GM19035 (cell line): ENCODE data around the gene ZRANB3.
"Not testable (repeated sequence)": the region's sequence is repeated elsewhere in the genome, so short reads cannot be mapped to it uniquely, and the experiment has no call there.

Experiments used
- ATAC-seq: cut with Tn5 transposase; IDR thresholded peaks from one replicate; pipeline ENCODE4 v1.9.1; 2021; ENCODE audit not compliant: unreplicated experiment

Gene ZRANB3

DNA sequence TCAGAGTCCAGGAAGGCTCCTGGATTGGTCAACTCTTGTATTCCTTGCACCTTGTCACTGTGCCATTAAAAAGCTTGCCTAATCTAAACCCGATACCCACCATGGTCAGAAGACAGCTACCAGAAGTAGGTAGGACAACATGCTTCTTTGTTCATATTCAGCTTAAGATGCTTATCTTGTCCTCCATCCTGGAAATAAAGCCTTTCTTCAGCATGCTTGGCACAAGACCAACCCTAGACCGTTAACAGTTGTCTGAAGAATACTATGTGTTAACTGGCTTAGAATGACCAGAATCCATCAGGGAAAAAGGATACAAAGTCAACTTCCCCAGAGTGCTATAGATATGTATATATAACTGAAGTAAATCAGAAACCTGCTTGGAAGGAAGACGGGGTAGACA is 193.9 kb downstream of the ZRANB3 start:
- ATAC-seq: no peak

DNA sequence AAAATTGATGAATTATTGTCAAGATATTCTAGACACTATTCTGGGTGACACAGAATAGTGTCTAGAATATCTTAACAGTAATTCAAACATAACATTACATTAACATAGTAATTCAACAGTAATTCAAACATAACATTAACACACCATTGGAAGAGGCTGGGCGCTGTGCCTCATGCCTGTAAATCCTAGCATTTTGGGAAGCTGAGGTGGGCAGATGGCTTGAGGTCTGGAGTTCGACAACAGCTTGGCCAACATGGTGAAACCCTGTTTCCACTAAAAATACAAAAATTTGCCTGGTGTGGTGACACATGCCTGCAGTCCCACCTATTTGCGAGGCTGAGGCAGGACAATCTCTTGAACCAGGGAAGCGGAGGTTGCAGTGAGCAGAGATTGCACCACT is 195.8 kb downstream of the ZRANB3 start:
- ATAC-seq: no peak

- no peak for ATAC-seq
These were observed 203.9 kb downstream of the ZRANB3 start for GRCh38 chr2:135327146-135327545.

DNA sequence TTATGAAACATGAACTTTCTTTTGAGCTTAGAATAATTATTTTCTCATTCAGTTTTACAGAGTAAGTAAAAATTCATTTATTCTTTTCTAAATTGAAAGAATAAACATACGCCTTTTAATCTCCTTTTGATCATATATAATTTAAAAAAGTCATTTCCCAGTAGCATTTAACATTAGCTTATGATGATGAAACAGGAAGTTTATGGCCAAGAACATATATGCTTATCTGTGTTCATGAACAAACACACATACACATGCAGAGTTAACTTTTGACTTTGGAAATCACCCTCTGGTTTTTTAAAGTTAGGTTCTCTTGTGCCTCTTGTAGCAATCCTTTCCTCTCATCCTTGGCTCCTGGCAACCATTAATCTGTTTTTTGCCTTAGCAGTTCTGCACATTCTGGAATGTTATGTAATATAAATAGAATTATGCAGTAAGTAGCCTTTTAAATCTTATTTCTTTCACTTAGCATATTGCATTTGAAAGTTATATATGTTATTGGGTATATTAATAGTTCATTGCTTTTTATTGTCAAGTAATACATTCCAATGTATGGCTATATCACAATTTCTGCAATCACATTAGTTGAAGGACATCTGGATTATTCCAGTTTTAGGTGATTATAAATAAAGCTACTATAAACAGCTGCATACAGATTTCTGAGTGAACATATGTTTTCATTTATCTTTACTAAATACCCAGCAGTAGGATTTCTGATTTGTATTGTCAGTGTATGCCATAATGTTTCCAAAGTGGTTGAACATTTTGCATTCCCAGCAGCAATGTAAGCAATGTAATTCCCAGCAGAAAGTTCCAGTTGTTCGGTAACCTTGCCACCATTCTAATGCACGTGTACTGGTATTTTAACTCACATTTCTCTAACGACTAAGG is 210.3 kb downstream of the ZRANB3 start:
- no peak for ATAC-seq

DNA sequence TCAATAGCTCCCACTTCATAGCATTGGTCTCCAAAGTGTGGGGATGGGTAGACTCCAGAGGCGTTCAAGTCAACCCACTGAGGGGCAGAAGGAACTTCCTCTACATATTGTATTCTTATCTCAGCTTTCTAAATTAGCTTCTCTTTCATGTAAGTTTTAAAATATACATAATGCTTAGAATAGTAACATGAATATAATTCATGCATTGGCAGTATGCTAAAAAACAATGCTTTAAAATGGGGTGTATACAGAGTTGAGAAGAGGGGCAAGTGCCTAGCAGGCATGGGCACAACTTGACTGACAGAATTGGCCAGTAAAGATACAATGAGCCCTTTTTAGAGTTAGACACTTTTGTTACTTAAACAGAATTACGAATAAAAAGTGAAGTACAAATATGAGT is 212.2 kb downstream of the ZRANB3 start:
- ATAC-seq: no peak

GRCh38 chr2:135317375-135317774 is 213.6 kb downstream of the ZRANB3 start:
- no peak for ATAC-seq

GRCh38 chr2:135311962-135312361 is 219.1 kb downstream of the ZRANB3 start:
- ATAC-seq: no peak

DNA sequence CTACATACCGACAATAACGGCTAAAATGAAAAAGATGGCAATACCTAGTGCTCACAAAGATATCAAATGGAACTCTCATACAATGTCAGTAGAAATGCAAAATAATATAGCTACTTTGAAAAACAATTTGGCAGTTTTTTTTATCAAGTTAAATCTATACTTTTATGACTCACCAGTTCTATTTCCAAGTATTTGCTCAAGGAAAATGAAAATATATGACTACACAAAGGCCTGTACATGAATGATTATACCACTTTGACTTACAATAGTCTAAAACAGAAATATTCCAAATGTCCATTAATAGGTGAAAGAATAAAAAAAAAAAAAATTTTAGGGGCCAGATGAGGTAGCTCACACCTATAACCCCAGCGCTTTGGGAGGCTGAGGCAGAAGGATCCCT is 219.8 kb downstream of the ZRANB3 start:
- ATAC-seq: no peak

DNA sequence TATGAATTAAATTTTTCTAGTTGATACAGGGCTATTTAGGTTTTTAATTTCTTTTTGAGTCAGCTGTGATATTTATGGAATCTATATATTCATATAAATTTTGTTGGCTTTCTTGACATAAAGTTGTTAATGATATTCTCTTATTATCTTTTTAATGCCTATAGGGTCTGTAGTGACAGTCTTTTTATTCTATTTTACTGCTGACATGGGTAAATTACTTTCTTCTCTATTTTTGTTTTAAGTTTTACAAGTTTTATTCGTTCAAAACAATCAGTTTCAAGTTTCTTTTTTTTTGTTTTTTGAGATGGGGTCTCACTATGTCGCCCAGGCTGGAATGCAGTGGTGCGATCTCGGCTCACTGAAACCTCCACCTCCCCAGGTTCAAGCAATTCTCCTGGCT is 226.3 kb downstream of the ZRANB3 start:
- no peak for ATAC-seq

- ATAC-seq: no peak
These were observed 231.3 kb downstream of the ZRANB3 start for GRCh38 chr2:135299658-135300244.

GRCh38 chr2:135299165-135299564 is 231.9 kb downstream of the ZRANB3 start:
- no peak for ATAC-seq

DNA sequence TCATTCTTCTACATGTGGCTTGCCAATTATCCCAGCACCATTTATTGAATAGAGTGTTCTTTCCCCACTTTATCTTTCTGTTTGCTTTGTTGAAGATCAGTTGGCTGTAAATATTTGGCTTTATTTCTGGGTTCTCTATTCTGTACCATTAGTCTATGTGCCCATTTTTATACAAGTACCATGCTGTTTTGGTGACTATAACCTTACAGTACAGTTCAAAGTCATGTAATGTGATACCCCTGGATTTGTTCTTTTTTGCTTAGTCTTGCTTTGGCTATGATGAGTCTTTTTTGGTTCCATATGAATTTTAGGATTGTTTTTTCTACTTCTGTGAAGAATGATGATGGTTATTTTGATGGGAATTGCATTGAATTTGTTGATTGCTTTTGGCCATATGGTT is 243.9 kb downstream of the ZRANB3 start:
- ATAC-seq: not testable (repeated sequence)

GRCh38 chr2:135285391-135285790 is 245.6 kb downstream of the ZRANB3 start:
- no peak for ATAC-seq

GRCh38 chr2:135281379-135281778 is 249.6 kb downstream of the ZRANB3 start:
- no peak for ATAC-seq

GRCh38 chr2:135279209-135279608 is 251.8 kb downstream of the ZRANB3 start:
- no peak for ATAC-seq

GRCh38 chr2:135276525-135276924 is 254.5 kb downstream of the ZRANB3 start:
- ATAC-seq: no peak

- ATAC-seq: no peak
These were observed 260.0 kb downstream of the ZRANB3 start for GRCh38 chr2:135271006-135271405.

DNA sequence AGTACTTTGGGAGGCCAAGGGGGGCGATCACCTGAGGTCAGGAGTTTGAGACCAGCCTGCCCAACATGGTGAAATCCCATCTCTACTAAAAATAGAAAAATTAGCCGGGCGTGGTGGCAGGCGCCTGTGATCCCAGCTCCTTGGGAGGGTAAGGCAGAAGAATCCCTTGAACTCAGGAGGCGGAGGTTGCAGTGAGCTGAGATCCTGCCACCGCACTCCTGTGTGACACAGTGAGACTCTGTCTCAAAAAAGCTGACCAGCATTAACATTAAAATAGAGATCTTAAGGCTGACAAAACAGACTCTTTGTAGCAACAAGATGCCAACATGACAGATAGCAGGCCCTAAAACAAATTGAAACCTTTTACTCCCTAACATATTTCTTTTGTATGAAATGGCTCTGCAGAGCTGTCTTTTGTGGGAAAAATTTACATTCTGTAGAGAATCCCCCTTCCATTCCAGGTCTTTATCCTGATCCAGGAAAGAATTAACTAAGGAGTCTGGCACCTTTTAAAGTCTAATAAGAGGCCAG is 265.0 kb downstream of the ZRANB3 start:
- ATAC-seq: no peak

- no peak for ATAC-seq
These were observed 271.9 kb downstream of the ZRANB3 start for GRCh38 chr2:135259123-135259522.

DNA sequence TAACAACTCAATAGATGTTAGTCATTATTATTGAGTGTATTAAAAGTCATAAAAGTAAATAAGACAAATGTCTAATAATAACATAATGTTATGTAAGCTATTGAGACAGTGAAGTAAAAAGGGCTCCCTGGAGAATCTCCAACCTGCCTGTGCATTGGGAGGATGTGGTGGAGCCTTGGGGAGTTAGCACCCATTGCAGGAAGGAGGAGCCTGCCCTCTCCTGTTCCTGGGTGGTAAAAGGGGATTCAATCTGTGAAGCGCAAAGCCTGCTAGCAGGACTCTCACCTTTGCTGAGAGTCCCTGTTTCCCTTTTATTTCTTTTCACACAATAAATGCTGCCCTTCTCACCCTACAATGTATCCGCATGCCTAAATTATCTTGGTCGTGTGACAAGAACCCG is 272.8 kb downstream of the ZRANB3 start:
- no peak for ATAC-seq

DNA sequence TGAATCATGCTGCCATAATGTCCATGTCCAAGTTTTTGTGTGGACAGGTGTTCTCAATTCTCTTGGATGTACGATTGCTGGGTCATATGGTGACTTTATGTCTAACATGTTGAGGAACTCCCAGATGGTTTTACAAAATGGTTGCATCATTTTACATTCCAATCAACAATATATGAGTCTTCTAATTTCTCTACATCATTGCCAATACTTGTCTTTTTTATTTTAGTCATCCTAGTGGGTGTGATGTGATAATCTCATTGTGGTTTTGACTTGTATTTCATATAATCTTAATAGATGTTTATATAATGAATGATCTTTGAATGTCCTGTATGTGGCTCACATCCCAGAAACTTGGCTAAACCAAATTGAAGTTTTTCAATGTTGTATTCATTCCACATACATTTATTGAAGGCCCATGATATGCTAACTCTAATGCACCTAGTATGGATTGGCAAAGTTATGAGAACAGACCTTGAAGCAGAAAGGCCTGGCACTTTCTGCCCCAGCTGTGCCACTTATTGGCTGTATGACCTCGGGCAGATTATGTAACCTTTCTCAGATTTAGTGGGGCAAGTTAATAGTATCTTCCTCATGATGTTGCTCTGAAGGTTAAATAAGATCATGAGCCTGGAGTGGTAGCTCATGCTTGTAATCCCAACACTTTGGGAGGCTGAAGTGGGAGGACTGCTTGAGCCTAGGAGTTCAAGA is 273.5 kb downstream of the ZRANB3 start:
- ATAC-seq: no peak
